Measurements from ENCODE around the gene FGFR1OP2.
"Not testable (repeated sequence)": the region's sequence is repeated elsewhere in the genome, so short reads cannot be mapped to it uniquely, and the experiment has no call there.

The FGFR1OP2 gene

DNA sequence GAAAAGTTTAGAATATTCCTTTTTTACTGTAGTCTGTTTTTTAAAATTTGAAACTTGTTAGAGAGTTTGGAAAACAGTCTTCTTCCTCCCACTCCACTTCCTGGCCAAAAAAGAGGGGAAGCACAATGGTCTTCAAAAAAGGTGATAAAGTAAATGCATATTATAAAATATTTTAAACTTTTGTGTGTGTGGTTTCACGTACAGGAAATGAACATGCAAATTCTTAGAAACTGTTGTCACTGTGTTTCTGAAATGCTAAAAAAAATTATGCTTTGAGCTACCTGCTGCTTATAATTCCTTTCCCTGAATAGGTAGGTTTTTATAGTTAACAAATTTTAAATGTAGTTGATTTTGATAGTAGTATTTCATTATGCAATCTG, 2.9 kb downstream of the FGFR1OP2 start:
- no peak for DNase-seq (ENCODE audit: low read depth)

DNA sequence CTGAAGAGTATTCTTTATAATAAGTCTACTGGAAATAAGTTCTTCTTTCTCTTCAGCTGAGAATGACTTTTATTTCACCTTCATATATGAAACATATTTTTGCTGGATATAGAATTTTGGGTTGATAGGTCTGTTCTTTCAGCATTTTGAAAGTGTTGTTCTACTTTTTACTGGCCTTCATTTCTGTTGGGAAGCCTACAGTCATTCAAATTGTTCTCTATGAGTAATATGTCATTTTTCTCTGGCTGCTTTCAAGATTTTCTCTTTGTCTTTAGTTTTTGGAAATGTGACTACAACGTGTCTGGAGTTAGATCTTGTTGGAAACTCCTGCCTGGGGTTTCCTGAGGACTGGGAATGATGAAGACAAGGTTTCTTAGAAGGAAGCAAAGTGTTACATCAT, 10.0 kb downstream of the FGFR1OP2 start:
- DNase-seq (ENCODE audit: low read depth): no peak

DNA sequence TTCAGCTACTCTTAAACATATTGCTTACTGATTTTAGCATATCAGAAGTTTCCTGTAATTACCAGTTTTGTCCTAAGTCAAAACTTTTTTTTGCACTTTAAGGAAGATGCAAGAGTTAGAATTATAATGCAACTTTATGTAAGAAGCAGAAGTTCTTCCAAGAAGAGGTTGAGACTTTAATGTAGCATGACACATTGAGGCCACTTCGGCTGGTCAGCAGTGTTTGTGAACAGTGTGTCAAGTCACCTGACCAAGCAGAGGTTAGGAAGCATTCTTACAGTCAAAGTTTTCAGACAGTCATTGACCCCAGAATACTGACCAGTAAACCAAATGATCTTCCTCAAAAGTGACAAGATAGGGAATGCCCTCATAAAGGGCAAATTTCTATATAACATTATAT, 15.2 kb downstream of the FGFR1OP2 start:
- DNase-seq (ENCODE audit: low read depth): no peak

- DNase-seq (ENCODE audit: low read depth): no peak
Measured at GRCh38 chr12:26954027-26954426, 15.8 kb downstream of the FGFR1OP2 start.

DNA sequence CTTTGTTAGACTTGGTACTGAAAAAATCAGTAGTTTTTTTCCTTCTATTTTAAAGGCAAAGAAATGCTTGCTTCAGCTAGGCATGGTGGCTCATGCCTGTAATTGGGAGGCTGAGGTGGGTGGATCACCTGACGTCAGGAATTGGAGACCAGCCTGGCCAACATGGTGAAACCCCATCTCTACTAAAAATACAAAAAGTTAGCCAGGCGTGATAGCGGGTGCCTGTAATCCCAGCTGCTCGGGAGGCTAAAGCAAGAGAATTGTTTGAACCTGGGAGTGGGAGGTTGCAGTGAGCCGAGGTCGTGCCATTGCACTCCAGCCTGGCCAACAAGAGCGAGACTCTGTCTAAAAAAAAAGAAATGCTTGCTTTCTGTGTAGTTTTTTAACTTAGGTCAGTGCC, 23.1 kb downstream of the FGFR1OP2 start:
- DNase-seq (ENCODE audit: low read depth): not testable (repeated sequence)

GRCh38 chr12:26961803-26962202, 23.5 kb downstream of the FGFR1OP2 start:
- DNase-seq (ENCODE audit: low read depth): no peak

DNA sequence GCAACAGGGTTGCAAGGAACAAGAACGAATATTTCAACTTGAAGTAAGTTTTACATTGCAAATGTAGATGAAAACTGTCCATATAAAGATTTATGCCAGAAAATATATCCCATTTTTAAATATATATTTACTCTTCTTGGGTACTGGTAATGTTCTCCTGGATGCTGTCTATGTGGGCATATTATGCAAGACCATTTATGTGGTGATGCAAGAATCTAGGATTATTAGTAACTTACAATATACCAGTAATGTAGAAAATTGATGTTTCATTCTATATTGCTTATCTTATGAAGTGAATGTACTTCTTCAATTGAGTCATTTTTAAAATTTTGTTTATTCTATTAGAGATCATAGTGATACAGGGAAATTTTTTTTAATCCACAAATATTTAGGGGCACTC, 25.1 kb downstream of the FGFR1OP2 start:
- no peak for DNase-seq (ENCODE audit: low read depth)

GRCh38 chr12:26966842-26967241, 28.6 kb downstream of the FGFR1OP2 start:
- no peak for DNase-seq (ENCODE audit: low read depth)

- no peak for DNase-seq (ENCODE audit: low read depth)
Measured at GRCh38 chr12:26970136-26970535, 31.9 kb downstream of the FGFR1OP2 start.

DNA sequence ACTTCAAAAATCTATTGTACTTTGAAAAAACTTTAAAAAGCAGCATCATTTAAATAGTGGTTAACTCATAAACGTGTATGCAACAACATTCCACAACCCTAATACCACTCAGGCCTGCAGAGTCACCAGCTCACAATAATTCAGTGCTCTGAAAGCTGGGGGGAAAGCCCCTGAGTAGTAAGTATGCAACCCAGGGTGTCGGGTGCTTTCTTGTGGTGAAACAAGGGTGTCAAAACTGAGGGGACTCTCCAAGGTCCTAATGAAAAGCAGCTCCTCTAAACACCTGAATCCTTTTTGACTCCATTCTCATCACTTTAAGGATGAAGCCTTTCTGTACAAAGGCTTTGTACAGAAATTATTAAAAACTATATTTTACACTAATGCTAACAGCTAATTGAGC, 33.7 kb downstream of the FGFR1OP2 start:
- peak; percentile 48 for DNase-seq (ENCODE audit: low read depth)

DNA sequence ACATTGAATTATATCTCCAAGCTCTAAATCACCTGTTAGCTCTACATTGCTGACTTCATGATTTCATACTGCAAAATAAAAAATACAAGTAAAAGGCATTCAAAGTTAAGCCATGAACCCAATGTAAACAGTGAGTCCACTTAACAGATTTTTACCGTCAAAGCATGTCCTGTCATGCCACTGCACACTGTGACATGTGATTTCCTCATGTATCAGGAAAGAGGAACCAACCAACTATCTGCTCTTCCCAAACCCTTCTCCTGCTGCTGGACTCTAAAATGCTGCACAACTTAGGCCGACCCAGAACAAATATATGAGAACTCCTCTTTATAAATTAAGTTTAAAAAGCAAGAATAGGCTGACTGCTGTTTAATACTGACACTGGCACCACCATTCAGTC, 38.4 kb downstream of the FGFR1OP2 start:
- no peak for DNase-seq (ENCODE audit: low read depth)

DNA sequence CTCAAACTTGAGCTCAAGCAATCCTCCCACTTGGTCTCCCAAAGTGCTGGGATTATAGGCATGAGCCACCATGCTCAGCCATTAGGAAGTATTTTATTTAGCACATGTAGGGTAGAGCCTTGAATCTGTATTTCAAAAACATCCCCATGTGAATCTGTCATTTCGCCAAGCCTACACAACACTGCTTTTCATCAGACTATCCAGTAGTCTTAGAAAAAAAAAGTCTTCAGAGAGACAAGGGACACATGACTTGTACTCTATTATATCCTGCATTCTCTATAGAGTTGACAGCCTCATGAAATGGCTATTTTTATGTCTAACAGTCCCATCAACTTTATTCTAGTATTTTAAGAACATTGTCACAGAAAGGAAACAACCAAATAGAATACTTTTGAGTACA, 40.5 kb downstream of the FGFR1OP2 start:
- DNase-seq (ENCODE audit: low read depth): no peak

DNA sequence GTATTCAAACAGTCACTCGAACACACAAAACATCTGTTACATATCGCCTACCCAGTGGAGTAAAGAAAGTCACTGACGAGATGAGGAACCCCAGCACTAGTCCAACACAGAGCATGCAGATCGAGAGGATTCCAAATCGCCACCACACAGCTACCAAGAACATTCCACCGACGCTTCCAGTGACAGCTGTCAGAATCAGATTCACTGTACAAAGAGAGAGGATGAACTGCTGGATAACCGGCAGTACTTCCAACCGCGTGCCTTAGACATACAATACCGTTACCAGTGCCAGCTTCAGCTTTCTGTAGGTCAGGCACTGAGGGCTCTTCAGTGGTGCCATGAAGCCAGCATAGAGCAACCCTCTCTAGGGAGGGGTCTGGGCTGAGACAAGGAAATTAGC, 41.5 kb downstream of the FGFR1OP2 start:
- DNase-seq (ENCODE audit: low read depth): no peak

DNA sequence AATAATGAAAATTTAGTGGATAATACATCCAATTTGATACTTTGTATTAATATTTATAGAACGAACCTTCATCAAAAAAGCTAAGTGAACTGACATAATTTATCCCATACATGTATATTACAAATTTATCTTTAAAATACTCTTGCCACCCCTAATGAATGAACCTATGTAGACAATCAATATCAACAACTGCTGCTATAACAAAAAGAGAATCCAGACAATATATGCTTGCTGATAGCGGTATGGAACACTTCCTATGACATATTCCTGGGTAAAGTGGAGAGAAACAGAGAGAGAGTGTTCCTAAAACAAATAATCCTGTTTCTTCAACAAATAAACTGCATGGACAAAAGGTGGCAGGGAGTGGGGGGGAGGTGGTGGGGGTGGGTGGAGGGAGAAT, 44.6 kb downstream of the FGFR1OP2 start:
- no peak for DNase-seq (ENCODE audit: low read depth)

- no peak for DNase-seq (ENCODE audit: low read depth)
Measured at GRCh38 chr12:26987634-26988424, 49.6 kb downstream of the FGFR1OP2 start.

GRCh38 chr12:26988703-26989102, 50.4 kb downstream of the FGFR1OP2 start:
- DNase-seq (ENCODE audit: low read depth): no peak

GRCh38 chr12:26989873-26990272, 51.6 kb downstream of the FGFR1OP2 start:
- DNase-seq (ENCODE audit: low read depth): no peak

DNA sequence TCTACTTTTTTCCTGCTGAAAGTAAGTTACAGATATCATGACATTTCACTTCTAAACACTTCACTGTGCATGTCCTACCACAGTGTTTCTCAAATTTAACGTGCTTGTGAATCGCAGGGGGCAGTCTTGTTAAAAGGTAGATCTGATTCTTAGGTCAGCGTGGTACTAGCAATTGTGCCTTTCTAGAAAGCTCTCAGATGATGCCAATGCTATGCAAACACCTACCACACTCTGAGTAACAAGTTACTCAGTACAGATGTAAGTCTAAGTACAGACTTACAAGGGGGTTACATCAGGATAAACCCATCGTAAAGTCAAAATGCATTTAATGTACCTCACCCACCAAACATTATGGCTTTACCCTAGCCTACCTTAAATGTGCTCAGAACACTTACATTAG, 53.6 kb downstream of the FGFR1OP2 start:
- no peak for DNase-seq (ENCODE audit: low read depth)

- no peak for DNase-seq (ENCODE audit: low read depth)
Measured at GRCh38 chr12:26994109-26994508, 55.8 kb downstream of the FGFR1OP2 start.

DNA sequence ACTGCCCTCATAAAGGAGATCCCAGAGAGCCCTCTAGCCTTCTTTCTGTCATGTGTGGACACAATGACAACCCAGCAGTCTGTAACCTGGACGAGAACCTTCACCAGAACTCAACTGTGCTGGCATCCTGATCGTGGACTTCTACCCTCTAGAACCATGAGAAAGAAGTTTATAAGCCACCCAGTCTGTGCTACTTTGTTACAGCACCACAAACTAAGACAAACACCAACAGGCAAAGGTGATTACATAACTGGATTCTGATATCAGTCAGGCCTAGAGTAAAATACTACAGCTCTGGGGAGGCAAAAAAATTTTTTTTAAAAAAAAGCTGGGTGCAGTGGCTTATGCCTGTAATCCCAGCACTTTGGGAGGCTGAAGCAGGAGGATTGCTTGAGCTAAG, 57.4 kb downstream of the FGFR1OP2 start:
- no peak for DNase-seq (ENCODE audit: low read depth)

GRCh38 chr12:26997003-26997402, 58.7 kb downstream of the FGFR1OP2 start:
- DNase-seq (ENCODE audit: low read depth): no peak

DNA sequence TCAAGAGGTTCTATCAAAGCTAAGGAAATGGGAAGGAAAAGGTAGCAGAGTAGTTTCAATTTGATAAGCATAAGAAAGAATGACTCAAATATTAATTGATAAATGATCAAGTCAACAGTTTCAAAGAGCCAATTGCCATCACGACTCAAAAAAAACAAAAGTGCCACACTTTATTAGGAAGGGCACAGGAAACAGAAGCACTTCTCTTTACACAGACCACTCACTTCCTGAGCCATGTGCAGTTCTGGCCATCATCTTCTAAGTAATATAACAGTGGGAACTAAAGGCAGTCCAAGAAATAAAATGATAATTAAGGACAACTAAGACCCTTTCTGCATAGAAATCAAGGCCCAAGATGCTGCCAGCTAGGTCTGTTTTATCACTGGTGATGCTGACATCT, 62.7 kb downstream of the FGFR1OP2 start:
- DNase-seq (ENCODE audit: low read depth): no peak

GRCh38 chr12:27001663-27002062, 63.4 kb downstream of the FGFR1OP2 start:
- no peak for DNase-seq (ENCODE audit: low read depth)

DNA sequence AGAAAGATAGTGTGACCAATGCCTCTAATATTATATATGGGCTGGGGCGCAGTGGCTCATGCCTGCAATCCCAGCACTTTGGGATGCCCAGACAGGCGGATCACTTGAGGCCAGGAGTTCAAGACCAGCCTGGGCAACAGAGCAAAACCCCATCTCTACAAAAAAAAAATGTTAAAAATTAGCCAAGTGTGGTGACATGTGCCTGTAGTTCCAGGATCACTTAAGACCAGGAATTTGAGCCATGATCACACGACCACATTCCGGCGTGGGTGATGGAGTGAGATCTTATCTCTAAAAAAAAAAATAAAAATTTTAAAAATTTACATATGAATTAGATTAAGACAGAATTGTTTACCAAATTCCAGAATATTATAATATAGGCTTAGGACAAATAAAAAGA, 63.9 kb downstream of the FGFR1OP2 start:
- no peak for DNase-seq (ENCODE audit: low read depth)

Data from T follicular helper cell (primary cell).